Prostate gland (tissue), 2 donors: ENCODE results near the gene TUFM. TPM values are rescaled to one million over a fixed set of nuclear protein-coding genes. Genes with fewer than 3 reads are reported as not detected.

Experiments used
- DNase-seq: peaks from one replicate; pipeline ENCODE4 v3.0.0-alpha.2; 2019; ENCODE audit warnings: low spot score
- H3K27ac ChIP-seq, 2 donors: fragments of 200-600 bp; sonication (generic); 2 replicates each; pipeline ENCODE4 v1.5.1; 2017 to 2019
- H3K27me3 ChIP-seq: fragments of 200-600 bp; sonication (generic); replicated peaks from 2 replicates; pipeline ENCODE4 v1.5.1; 2019; ENCODE audit not compliant: insufficient read depth
- H3K36me3 ChIP-seq, 2 donors: fragments of 200-600 bp; sonication (generic); 1 replicate in 1 of 2; 2 replicates in 1 of 2; pipeline versions ENCODE4 v1.5.1 to v1.8.1; 2017 to 2019
- H3K4me1 ChIP-seq: fragments of 200-600 bp; sonication (generic); replicated peaks from 2 replicates; pipeline ENCODE4 v1.5.1; 2019
- H3K4me3 ChIP-seq, 2 donors: fragments of 200-600 bp; sonication (generic); 2 replicates each; pipeline ENCODE4 v1.5.1; 2017 to 2019
- H3K9me3 ChIP-seq: fragments of 200-600 bp; sonication (generic); 2 replicates; pipeline ENCODE4 v1.5.1; 2017
- POLR2A ChIP-seq: fragments of 450-650 bp; IDR thresholded peaks from one replicate; pipeline ENCODE4 v1.6.1; 2016; ENCODE audit warnings: antibody characterized with exemption, mild to moderate bottlenecking
- POLR2AphosphoS5 ChIP-seq: sonication (generic); formaldehyde crosslinking; IDR thresholded peaks from one replicate; pipeline ENCODE4 v1.6.1; 2017; ENCODE audit warnings: antibody characterized with exemption
- WGBS: methylation state at CpG from one replicate; pipeline ENCODE4 v1.1.5; 2018; 5-methylcytosine and 5-hydroxymethylcytosine counted together
- intact Hi-C: fragments of 100-400 bp; cut with DNase I; formaldehyde crosslinking; loops from one replicate; pipeline ENCODE4 v1.14.2; 2022
- total RNA-seq, 2 donors: library from RNA; depleted of rRNA; stranded (reverse); fragments of >200 nt; gene quantifications; one replicate each; pipeline ENCODE4 v1.1.0, GENCODE V29; 2016
- TF ChIP-seq, protein P1 (sequence below), 4 experiments: fragments of 200-600 bp in 2 of 4; fragments of 450-650 bp in 2 of 4; sonication (generic) in 2 of 4; IDR thresholded peaks; 1 replicate in 3 of 4; 2 replicates in 1 of 4; pipeline ENCODE4 v1.5.1; 2016 to 2019; ENCODE audit warnings: antibody characterized with exemption in 4 of 4, mild to moderate bottlenecking in 2 of 4, moderate library complexity in 2 of 4

TUFM gene
- total RNA-seq, 2 donors from 2014 or later, result 114 to 151 TPM

DNA sequence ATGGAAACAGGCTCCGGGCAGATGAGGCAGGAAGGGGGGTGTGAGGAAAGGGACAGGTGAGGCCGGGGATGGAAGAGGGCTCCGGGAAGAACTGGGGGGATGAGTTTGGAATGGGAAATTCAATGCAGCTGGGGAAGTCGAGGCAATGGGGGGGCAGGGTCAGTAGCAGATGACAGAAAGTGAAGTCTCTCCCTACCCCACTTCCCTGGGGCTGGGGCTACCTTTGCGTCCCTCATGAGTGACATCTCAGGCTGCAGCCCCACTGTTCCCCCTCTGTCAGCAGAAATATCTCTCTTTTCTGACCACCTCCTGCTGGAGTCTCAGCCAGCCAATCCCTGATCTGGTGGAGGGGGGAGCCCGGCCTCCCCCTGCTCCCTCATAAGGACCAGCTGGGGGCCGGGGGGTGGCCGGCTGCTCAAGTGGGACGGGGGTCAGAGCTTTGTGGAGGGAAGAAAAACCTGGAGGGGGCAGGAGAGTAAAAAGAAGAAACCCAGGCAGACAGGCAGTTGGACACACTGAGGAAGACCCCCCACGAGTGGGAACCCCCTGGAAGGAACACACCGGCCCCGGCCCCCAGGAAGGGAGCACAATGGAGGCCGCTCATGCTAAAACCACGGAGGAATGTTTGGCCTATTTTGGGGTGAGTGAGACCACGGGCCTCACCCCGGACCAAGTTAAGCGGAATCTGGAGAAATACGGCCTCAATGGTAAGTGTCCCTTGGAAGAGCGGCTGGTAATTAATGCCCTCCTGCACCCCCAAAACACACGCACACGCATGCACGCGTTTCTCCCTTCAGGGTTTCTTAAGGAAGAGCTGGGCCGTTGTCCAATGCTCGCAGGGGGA, 32.2 kb upstream of the TUFM start, which contains the start of gene ATP2A1:
TSS of gene ATP2A1 (plus strand) at position 406 of the 844 bp plus-strand sequence. CDS start at position 590, 184 bp downstream.
- 68% methylated on average over 25 of the region's 25 CpGs for WGBS
- no peaks in the 10 kb centered on the region for H3K36me3 ChIP-seq
- H3K27me3 ChIP-seq, result no peaks in the 10 kb centered on the region
- H3K4me1 ChIP-seq, result peaks cover 5% of the 10 kb centered on the region
- DNase-seq, result no peak
- TF ChIP-seq POLR2A, result no peak
- no peak for TF ChIP-seq POLR2AphosphoS5
- TF ChIP-seq, protein P1, sequence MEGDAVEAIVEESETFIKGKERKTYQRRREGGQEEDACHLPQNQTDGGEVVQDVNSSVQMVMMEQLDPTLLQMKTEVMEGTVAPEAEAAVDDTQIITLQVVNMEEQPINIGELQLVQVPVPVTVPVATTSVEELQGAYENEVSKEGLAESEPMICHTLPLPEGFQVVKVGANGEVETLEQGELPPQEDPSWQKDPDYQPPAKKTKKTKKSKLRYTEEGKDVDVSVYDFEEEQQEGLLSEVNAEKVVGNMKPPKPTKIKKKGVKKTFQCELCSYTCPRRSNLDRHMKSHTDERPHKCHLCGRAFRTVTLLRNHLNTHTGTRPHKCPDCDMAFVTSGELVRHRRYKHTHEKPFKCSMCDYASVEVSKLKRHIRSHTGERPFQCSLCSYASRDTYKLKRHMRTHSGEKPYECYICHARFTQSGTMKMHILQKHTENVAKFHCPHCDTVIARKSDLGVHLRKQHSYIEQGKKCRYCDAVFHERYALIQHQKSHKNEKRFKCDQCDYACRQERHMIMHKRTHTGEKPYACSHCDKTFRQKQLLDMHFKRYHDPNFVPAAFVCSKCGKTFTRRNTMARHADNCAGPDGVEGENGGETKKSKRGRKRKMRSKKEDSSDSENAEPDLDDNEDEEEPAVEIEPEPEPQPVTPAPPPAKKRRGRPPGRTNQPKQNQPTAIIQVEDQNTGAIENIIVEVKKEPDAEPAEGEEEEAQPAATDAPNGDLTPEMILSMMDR (IDR thresholded peaks at IDR 0.05), result no peak
- no peaks in the 10 kb centered on the region for H3K9me3 ChIP-seq
- intact Hi-C loops, result no loop called here
- H3K4me3 ChIP-seq, result peak within 1 kb of the TSS; percentile 32 to 50
- no peak within 1 kb of the TSS for H3K27ac ChIP-seq

DNA sequence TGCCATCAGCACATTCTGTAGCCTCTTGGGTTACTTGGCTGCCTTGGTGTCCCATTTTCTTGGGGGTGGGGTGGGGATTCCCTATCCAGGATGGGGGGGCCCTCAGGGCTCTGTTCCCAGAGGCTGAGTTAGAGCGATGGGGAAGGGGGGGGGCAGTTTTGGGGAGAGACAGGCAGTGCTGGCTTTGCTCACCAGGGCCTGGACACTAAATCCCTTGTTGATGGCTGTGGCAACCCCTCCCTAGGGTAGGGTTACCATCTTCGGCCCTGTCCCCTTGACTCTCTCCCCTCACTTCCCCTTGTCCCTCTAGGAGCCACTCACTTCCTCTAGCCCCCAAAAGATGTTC, 31.5 kb upstream of the TUFM start:
- Histone ChIP-seq H3K27ac (no peak overlapping the region), H3K27me3 (no peaks in the 10 kb centered on the region), H3K4me1 (peaks cover 5% of the 10 kb centered on the region), H3K9me3 (no peaks in the 10 kb centered on the region), H3K4me3 (no peak overlapping the region), H3K36me3 (no peaks in the 10 kb centered on the region)
- no peak for DNase-seq
- 48% methylated on average over 2 of the region's 2 CpGs for WGBS
- intact Hi-C loops, result no loop called here
- TF ChIP-seq POLR2A, result no peak
- no peak for TF ChIP-seq POLR2AphosphoS5
- TF ChIP-seq, protein P1 (IDR thresholded peaks at IDR 0.05), result no peak

DNA sequence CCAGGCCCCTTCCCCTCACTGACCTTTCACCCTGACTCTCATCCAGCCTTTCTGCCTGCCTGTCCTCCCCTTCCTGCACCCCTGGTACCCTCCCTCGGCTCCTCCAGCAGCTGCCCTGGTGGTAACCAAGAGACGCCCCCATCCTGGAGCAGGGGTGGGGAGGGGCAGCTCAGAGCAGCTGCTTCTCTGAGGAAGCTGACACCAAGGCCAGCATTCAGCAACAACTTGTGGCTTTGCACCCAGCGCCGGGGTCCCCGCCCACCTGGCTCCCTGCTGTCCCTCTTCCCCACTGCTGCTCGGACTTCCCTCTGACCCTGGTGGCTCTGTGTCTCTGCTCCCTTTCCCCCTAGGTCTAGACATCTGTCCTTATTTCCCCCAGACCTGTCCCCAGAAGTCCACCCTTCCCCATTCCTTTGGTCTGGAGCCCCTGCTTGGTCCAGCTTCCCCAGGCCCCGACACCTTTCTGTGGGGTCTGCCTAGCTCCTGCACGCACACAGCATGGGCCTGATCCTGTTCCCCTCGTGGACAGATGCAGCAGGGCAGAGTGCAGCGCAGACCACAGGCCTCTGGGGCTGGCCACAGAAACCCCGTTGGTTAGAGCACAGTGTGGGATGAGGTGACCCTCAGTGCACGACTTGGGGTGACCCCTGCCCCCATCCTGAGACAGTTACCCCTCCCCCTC, 31.0 kb upstream of the TUFM start:
- Histone ChIP-seq H3K27ac (no peak overlapping the region), H3K4me1 (peaks cover 5% of the 10 kb centered on the region), H3K27me3 (no peaks in the 10 kb centered on the region), H3K9me3 (no peaks in the 10 kb centered on the region), H3K4me3 (no peak overlapping the region), H3K36me3 (peaks cover 0 to 2% of the 10 kb centered on the region in 2 donors)
- DNase-seq, result no peak
- intact Hi-C loops, result no loop called here
- TF ChIP-seq POLR2AphosphoS5 (no peak), POLR2A (no peak)
- TF ChIP-seq, protein P1 (IDR thresholded peaks at IDR 0.05), result no peak
- 57% methylated on average over 12 of the region's 12 CpGs for WGBS

DNA sequence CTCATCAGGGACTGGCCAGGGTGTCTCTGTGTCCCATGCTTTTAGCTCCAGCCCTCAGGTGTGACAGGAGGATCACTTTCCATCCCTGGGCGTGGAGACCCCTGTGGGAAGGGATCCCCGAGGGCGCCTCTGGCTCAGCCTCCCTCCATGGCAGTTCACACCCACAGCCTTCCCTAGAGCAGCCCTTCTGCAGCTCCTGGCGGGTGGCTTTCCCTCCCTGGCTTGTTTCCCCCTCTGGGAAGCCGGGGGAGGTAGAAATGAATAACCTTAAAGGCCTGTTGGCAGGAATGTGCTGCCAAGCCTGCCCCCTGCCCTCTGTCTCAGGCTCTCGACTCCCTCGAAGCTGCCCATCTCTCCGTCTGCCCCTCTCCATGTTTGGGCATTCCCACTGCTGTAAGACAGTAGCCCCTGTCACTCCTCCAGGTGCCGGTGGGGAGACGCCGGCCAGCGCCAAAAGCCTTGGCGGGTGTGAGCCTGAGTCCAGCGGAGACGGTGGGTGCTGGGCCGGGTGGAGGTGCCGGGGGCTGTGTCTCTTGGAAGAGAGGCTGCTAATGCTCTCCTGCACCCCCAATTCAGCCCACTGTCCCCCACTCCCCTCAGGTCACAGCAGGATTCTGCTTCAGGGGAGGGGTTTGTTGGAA, 30.0 kb upstream of the TUFM start:
- WGBS, result 57% methylated on average over 15 of the region's 17 CpGs
- no peak for DNase-seq
- Histone ChIP-seq H3K4me1 (peaks cover 5% of the 10 kb centered on the region), H3K9me3 (no peaks in the 10 kb centered on the region), H3K27me3 (no peaks in the 10 kb centered on the region), H3K27ac (no peak overlapping the region), H3K36me3 (peaks cover 0 to 3% of the 10 kb centered on the region in 2 donors), H3K4me3 (no peak overlapping the region)
- intact Hi-C loops, result no loop called here
- no peak for TF ChIP-seq POLR2AphosphoS5
- no peak for TF ChIP-seq POLR2A
- TF ChIP-seq, protein P1 (IDR thresholded peaks at IDR 0.05), result no peak
